ENCODE measurements around the gene GIGYF1. TPM values are rescaled to one million over a fixed set of nuclear protein-coding genes. Genes with fewer than 3 reads are reported as not detected.
"Not testable (repeated sequence)": the region's sequence is repeated elsewhere in the genome, so short reads cannot be mapped to it uniquely, and the experiment has no call there.

The GIGYF1 gene
- polyA plus RNA-seq, 6 donors from 2014 or later: 0.69 to 2.9 (median 1.2) TPM

DNA sequence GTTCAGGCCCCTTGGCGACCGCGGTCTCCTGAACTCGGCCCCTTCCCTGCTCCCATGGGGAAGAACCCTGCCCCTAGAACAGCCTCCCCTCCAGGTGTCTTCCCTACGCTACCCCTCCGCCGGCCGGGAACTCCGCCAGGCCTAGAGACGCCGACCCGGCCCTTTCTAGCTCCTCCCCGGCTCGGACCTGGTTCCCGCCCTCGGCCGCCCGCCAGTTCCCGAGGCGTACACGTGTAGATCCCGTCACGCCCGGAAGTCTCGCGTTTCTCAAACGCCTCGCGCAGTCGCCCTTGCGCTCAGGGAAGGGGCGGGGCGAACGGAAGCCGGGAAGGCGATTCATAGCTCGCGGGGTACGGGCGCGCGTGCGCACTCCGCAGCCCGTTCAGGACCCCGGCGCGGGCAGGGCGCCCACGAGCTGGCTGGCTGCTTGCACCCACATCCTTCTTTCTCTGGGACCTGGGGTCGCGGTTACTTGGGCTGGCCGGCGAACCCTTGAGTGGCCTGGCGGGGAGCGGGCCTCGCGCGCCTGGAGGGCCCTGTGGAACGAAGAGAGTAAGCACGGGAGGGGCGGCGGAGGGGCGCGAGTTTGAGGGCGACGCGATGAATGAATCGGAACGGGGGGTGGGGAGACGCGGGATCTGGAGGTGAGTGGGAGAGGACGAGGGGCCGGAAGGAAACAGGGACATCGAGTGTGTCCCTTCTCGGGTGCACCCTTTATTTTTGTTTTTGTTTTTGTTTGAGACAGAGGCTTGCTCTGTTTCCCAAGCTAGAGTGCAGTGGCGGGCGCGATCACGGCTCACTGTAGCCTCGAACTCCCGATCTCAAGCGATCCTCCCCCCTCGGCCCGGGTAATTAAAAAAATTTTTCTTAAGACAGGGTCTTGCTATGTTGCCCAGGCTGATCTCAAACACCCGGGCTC is 12.0 kb upstream of the GIGYF1 start, which contains the start of gene POP7:
TSS of gene POP7 (plus strand) at position 369 of the 919 bp plus-strand sequence. CDS start 710 bp downstream, outside the sequence.
- Mint-ChIP-seq H3K4me1 (peaks cover 15 to 26% (median 19%) of the 10 kb centered on the region in 3 donors), H3K36me3 (no peaks in the 10 kb centered on the region), H3K4me3 (peak within 1 kb of the TSS; percentile 92 to 97 (median 95)), H3K27me3 (no peaks in the 10 kb centered on the region), H3K27ac (peak within 1 kb of the TSS; percentile 91 to 98 (median 94)), H3K9me3 (no peaks in the 10 kb centered on the region)
- ATAC-seq (ENCODE audit: low read depth in 2 of 2) (peak; percentile 94 to 96), DNase-seq (peak; percentile 98)

DNA sequence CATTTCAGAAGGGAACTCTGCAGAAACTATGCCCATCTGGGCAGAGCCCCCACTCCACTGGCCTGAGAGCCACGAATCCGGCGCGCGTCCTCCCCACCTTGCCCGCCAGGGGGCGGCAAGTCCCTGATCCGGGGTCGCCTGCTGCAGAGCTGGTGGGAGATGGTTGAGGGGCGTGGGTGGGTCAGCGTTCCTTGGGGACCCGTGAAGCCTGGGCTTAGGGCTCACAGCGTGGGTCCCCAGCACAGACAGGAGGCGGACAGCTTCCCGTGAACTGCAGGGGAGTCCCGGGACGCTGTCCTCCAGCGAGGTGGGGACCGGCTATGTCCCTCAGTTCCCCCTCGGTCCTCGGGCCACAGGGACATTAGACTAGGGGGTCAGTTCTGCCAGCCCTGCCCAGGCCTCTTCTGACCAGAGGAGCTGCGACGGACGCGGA is 11.3 kb upstream of the GIGYF1 start:
- Mint-ChIP-seq H3K36me3 (no peaks in the 10 kb centered on the region), H3K4me3 (peak overlapping the region; percentile 92 to 97 (median 95)), H3K27me3 (no peaks in the 10 kb centered on the region), H3K27ac (peak overlapping the region in 5 of 6 donors; percentile 73 to 94 (median 80)), H3K4me1 (peaks cover 15 to 27% (median 19%) of the 10 kb centered on the region in 3 donors), H3K9me3 (no peaks in the 10 kb centered on the region)
- peak; percentile 74 for DNase-seq
- peak; percentile 57 to 59 for ATAC-seq (ENCODE audit: low read depth in 2 of 2)

DNA sequence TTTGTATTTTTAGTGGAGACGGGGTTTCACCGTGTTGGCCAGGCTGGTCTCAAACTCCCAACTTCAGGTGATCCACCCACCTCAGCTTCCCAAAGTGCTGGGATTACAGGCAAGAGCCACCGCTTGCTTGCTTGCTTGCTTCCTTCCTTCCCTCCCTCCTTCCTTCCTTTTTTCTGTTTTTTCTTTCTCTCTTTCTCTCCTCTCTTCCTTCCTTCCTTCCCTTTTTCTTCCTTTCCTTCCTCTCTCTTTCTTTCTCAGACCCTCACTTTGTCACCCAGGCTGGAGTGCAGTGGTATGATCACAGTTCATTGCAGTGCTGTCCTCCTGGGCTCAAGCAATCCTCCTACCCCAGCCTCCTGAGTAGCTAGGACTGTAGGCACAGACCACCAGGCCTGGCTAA is 7.0 kb upstream of the GIGYF1 start:
- DNase-seq; H3K36me3 Mint-ChIP-seq; ATAC-seq (ENCODE audit: low read depth in 2 of 2); H3K27ac Mint-ChIP-seq; H3K27me3 Mint-ChIP-seq; H3K4me3 Mint-ChIP-seq; H3K9me3 Mint-ChIP-seq: not testable (repeated sequence)
- peaks cover 5 to 15% (median 6%) of the 10 kb centered on the region in 3 donors for H3K4me1 Mint-ChIP-seq

DNA sequence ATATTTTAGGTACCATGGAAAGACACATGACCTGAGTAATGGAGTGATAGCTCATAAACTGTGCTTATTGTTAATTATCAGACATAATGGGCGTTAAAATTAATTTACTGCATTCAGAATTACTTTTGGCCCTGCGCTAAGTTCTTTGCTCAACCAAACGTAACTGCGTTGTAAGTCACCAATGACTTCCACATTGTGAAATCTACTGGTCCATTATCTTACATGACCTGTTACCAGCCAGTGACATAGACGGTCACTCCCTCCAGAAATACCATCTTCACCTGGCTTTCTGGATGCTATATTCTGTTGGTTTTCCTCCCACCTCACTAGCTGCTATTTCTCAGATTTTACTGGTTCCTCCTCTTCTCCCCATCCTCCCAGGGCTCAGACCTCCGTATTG is 5.0 kb upstream of the GIGYF1 start:
- ATAC-seq (ENCODE audit: low read depth in 2 of 2): no peak
- H3K27ac Mint-ChIP-seq: no peak overlapping the region
- H3K36me3 Mint-ChIP-seq: no peaks in the 10 kb centered on the region
- no peaks in the 10 kb centered on the region for H3K9me3 Mint-ChIP-seq
- no peak overlapping the region for H3K4me3 Mint-ChIP-seq
- H3K27me3 Mint-ChIP-seq: peaks cover 0 to 10% (median 0%) of the 10 kb centered on the region in 3 donors
- peaks cover 6 to 21% (median 16%) of the 10 kb centered on the region in 3 donors for H3K4me1 Mint-ChIP-seq
- DNase-seq: no peak

GRCh38 chr7:100696123-100696521 is 2.1 kb upstream of the GIGYF1 start:
- Mint-ChIP-seq H3K27ac (peak overlapping the region in 2 of 6 donors; percentile 77 to 84), H3K27me3 (peaks cover 0 to 10% (median 0%) of the 10 kb centered on the region in 3 donors), H3K4me1 (peaks cover 27 to 40% (median 39%) of the 10 kb centered on the region in 3 donors), H3K36me3 (no peaks in the 10 kb centered on the region), H3K4me3 (peak overlapping the region in 6 of 8 donors; percentile 72 to 90 (median 83)), H3K9me3 (no peaks in the 10 kb centered on the region)
- ATAC-seq (ENCODE audit: low read depth in 2 of 2) (no peak), DNase-seq (no peak)

GRCh38 chr7:100693312-100694097 is 545 bp downstream of the GIGYF1 start:
- H3K4me3 Mint-ChIP-seq: peak overlapping the region; percentile 87 to 98 (median 92)
- H3K9me3 Mint-ChIP-seq: peaks cover 0 to 2% (median 0%) of the 10 kb centered on the region in 7 donors
- no peak for DNase-seq
- H3K36me3 Mint-ChIP-seq: no peaks in the 10 kb centered on the region
- no peaks in the 10 kb centered on the region for H3K27me3 Mint-ChIP-seq
- H3K4me1 Mint-ChIP-seq: peaks cover 41 to 63% (median 50%) of the 10 kb centered on the region in 3 donors
- ATAC-seq (ENCODE audit: low read depth in 2 of 2): peak; percentile 32 to 34
- peak overlapping the region; percentile 82 to 95 (median 92) for H3K27ac Mint-ChIP-seq

- Mint-ChIP-seq H3K4me1 (peaks cover 41 to 63% (median 55%) of the 10 kb centered on the region in 3 donors), H3K4me3 (peak overlapping the region; percentile 87 to 98 (median 92))
- ATAC-seq (ENCODE audit: low read depth in 2 of 2): no peak
These were observed 1.5 kb downstream of the GIGYF1 start for GRCh38 chr7:100692578-100692961.

GRCh38 chr7:100691676-100692577 is 2.1 kb downstream of the GIGYF1 start:
- peaks cover 42 to 63% (median 55%) of the 10 kb centered on the region in 3 donors for H3K4me1 Mint-ChIP-seq
- peak; percentile 60 to 65 for ATAC-seq (ENCODE audit: low read depth in 2 of 2)
- no peaks in the 10 kb centered on the region for H3K36me3 Mint-ChIP-seq

More at GRCh38 chr7:100692578-100692961, 1.5 kb downstream of the GIGYF1 start:
- DNase-seq: no peak
- Mint-ChIP-seq H3K27ac (peak overlapping the region; percentile 11 to 95 (median 92)), H3K9me3 (peaks cover 0 to 2% (median 0%) of the 10 kb centered on the region in 7 donors), H3K36me3 (no peaks in the 10 kb centered on the region), H3K27me3 (no peaks in the 10 kb centered on the region)

GRCh38 chr7:100689230-100690135 is 4.6 kb downstream of the GIGYF1 start:
- H3K27ac Mint-ChIP-seq: peak overlapping the region in 5 of 6 donors; percentile 7 to 92 (median 17)
- peak overlapping the region in 6 of 8 donors; percentile 3 to 69 (median 44) for H3K4me3 Mint-ChIP-seq
- H3K9me3 Mint-ChIP-seq: peaks cover 0 to 2% (median 0%) of the 10 kb centered on the region in 7 donors
- DNase-seq: no peak
- ATAC-seq (ENCODE audit: low read depth in 2 of 2): no peak
- H3K36me3 Mint-ChIP-seq: no peaks in the 10 kb centered on the region
- peaks cover 40 to 47% (median 44%) of the 10 kb centered on the region in 3 donors for H3K4me1 Mint-ChIP-seq
- H3K27me3 Mint-ChIP-seq: no peaks in the 10 kb centered on the region

More at GRCh38 chr7:100691676-100692577, 2.1 kb downstream of the GIGYF1 start:
- Mint-ChIP-seq H3K27ac (peak overlapping the region in 5 of 6 donors; percentile 26 to 93 (median 33)), H3K4me3 (peak overlapping the region; percentile 87 to 98 (median 92)), H3K27me3 (no peaks in the 10 kb centered on the region), H3K9me3 (peaks cover 0 to 2% (median 0%) of the 10 kb centered on the region in 7 donors)
- DNase-seq: peak; percentile 75

GRCh38 chr7:100688326-100688860 is 5.7 kb downstream of the GIGYF1 start:
- Mint-ChIP-seq H3K9me3 (peaks cover 0 to 2% (median 0%) of the 10 kb centered on the region in 7 donors), H3K27me3 (no peaks in the 10 kb centered on the region), H3K27ac (peak overlapping the region in 3 of 6 donors; percentile 17 to 93 (median 79)), H3K36me3 (no peaks in the 10 kb centered on the region), H3K4me1 (peaks cover 39 to 46% (median 42%) of the 10 kb centered on the region in 3 donors), H3K4me3 (peak overlapping the region in 1 of 8 donors; percentile 52)
- DNase-seq (no peak), ATAC-seq (ENCODE audit: low read depth in 2 of 2) (no peak)

GRCh38 chr7:100687751-100688300 is 6.2 kb downstream of the GIGYF1 start:
- Mint-ChIP-seq H3K9me3 (peaks cover 0 to 2% (median 0%) of the 10 kb centered on the region in 7 donors), H3K27ac (no peak overlapping the region), H3K4me1 (peaks cover 34 to 40% (median 37%) of the 10 kb centered on the region in 3 donors), H3K27me3 (no peaks in the 10 kb centered on the region), H3K4me3 (no peak overlapping the region), H3K36me3 (no peaks in the 10 kb centered on the region)
- no peak for DNase-seq
- ATAC-seq (ENCODE audit: low read depth in 2 of 2): no peak

Measured in naive B cell (primary cell).